Nephron progenitor cell (in vitro differentiated cells): ENCODE measurements around the gene DCUN1D2.

ENCODE experiments used
- DNase-seq: peaks from one replicate; pipeline ENCODE4 v3.0.0; 2021
- H3K27ac Mint-ChIP-seq: 2 replicates; pipeline ENCODE4 v1.8.0; 2021; ENCODE audit warnings: mild to moderate bottlenecking, moderate library complexity, mixed read lengths
- H3K27me3 Mint-ChIP-seq: 2 replicates; pipeline ENCODE4 v1.8.0; 2021; ENCODE audit warnings: mild to moderate bottlenecking, low read depth, mixed read lengths; ENCODE audit not compliant: poor library complexity
- H3K36me3 Mint-ChIP-seq: 2 replicates; pipeline ENCODE4 v1.8.0; 2021; ENCODE audit warnings: low read depth, mixed read lengths
- H3K4me1 Mint-ChIP-seq: 2 replicates; pipeline ENCODE4 v1.8.0; 2021; ENCODE audit warnings: mixed read lengths
- H3K4me3 Mint-ChIP-seq: 2 replicates; pipeline ENCODE4 v1.8.0; 2021; ENCODE audit warnings: mild to moderate bottlenecking, moderate library complexity, mixed read lengths
- H3K9me3 Mint-ChIP-seq: 2 replicates; pipeline ENCODE4 v1.8.0; 2021; ENCODE audit warnings: mild to moderate bottlenecking, moderate library complexity, mixed read lengths
- CTCF ChIP-seq: fragments of 200-600 bp; sonication (generic); IDR thresholded peaks from 2 replicates; pipeline ENCODE4 v1.5.0; 2021; ENCODE audit warnings: antibody characterized with exemption

The DCUN1D2 gene

GRCh38 chr13:113537205-113537604, 46.7 kb upstream of the DCUN1D2 start:
- Mint-ChIP-seq H3K27ac (peak overlapping the region; percentile 72), H3K27me3 (peaks cover 2% of the 10 kb centered on the region), H3K36me3 (peaks cover 76% of the 10 kb centered on the region), H3K4me1 (peaks cover 54% of the 10 kb centered on the region), H3K4me3 (no peak overlapping the region), H3K9me3 (peaks cover 18% of the 10 kb centered on the region)
- DNase-seq = no peak
- no peak for TF ChIP-seq CTCF

GRCh38 chr13:113536461-113537110, 46.1 kb upstream of the DCUN1D2 start:
- H3K9me3 Mint-ChIP-seq = peaks cover 18% of the 10 kb centered on the region
- peaks cover 59% of the 10 kb centered on the region for H3K4me1 Mint-ChIP-seq
- TF ChIP-seq CTCF = no peak
- DNase-seq = no peak
- H3K27ac Mint-ChIP-seq = no peak overlapping the region
- peaks cover 2% of the 10 kb centered on the region for H3K27me3 Mint-ChIP-seq
- H3K4me3 Mint-ChIP-seq = no peak overlapping the region
- peaks cover 80% of the 10 kb centered on the region for H3K36me3 Mint-ChIP-seq

GRCh38 chr13:113535381-113535781, 44.9 kb upstream of the DCUN1D2 start:
- no peak for DNase-seq
- no peak for TF ChIP-seq CTCF
- Mint-ChIP-seq H3K9me3 (peaks cover 7% of the 10 kb centered on the region), H3K4me1 (peaks cover 54% of the 10 kb centered on the region), H3K4me3 (no peak overlapping the region), H3K27me3 (peaks cover 2% of the 10 kb centered on the region), H3K27ac (peak overlapping the region; percentile 89), H3K36me3 (peaks cover 69% of the 10 kb centered on the region)

GRCh38 chr13:113534236-113534860, 43.8 kb upstream of the DCUN1D2 start:
- Mint-ChIP-seq H3K36me3 (peaks cover 66% of the 10 kb centered on the region), H3K4me3 (no peak overlapping the region), H3K4me1 (peaks cover 43% of the 10 kb centered on the region), H3K27me3 (peaks cover under 1% of the 10 kb centered on the region), H3K27ac (no peak overlapping the region), H3K9me3 (no peaks in the 10 kb centered on the region)
- no peak for DNase-seq
- TF ChIP-seq CTCF = no peak

GRCh38 chr13:113533161-113533840, 42.8 kb upstream of the DCUN1D2 start:
- peaks cover 66% of the 10 kb centered on the region for H3K36me3 Mint-ChIP-seq
- peak overlapping the region; percentile 36 for H3K4me3 Mint-ChIP-seq
- H3K9me3 Mint-ChIP-seq = no peaks in the 10 kb centered on the region
- peaks cover 41% of the 10 kb centered on the region for H3K4me1 Mint-ChIP-seq
- H3K27ac Mint-ChIP-seq = peak overlapping the region; percentile 97
- TF ChIP-seq CTCF = no peak
- H3K27me3 Mint-ChIP-seq = no peaks in the 10 kb centered on the region
- no peak for DNase-seq
